HG02884 (cell line): ENCODE results near the gene CYP8B1.

Experiments
- ATAC-seq: cut with Tn5 transposase; IDR thresholded peaks from one replicate; pipeline ENCODE4 v1.9.1; 2021; ENCODE audit warnings: mild to moderate bottlenecking, moderate library complexity; ENCODE audit not compliant: unreplicated experiment

Gene CYP8B1

DNA sequence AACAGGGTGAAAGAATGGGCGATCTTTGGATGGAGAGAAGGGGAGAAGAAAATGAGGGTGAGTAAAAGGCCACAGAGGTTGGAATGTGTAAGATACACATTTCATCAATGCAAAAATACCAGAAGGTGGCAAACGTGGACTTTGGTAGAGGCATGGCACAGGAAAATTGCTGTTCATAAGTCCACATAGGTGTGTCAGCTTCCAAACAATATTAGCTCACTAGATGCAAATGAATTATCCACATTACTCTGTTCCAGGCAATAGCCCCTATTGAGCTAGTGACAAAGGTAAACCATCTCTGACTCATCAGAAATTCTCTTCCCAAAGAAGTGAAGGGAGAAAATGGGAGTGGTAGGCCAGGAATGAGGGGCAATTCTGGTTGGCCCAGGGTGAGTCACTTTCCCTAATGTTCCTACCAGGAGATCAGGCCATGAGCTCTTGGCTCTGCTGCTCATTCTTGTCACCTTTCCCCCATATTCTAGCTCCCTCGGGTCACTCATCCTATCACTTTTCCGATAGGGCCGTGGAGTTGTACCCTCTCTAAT, 46.5 kb downstream of the CYP8B1 start:
- no peak for ATAC-seq

DNA sequence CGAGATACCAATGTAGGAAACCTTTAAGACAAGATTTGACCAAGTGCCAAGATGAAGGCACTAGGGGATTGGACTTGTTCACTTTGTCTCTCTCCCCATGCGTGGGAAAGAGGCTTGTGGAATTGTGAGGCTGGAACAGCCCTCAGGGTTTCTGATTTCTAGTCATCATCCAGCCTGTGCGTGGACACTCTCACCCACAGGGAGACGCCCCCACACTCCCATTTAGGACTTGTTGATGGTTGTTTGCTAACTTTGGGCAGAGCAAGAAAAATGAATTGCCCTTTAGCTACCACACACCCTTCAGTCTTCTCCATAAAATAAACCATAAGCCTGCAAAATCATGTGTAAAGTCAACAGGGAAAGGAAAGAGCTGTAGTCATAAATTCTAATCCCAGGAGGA, 48.0 kb downstream of the CYP8B1 start:
- ATAC-seq = no peak

DNA sequence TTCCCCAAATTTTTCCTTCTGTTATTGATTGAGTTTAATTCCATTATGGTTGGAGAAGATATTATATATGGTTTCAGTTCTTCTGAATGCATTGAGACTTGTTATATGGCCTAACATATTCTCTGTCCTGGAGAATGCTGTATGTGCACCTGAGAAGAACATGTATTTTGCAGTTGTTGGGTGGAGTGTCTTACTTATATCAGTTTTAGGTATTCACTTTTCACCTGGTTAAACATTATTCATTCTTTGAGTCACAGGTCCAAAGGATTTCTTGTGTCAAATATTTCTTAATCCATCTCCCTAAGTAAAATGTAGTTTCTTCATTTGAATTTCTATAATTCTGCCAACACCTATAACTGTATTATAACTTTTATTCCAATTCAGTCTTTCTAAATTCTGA, 48.7 kb downstream of the CYP8B1 start:
- ATAC-seq = no peak

DNA sequence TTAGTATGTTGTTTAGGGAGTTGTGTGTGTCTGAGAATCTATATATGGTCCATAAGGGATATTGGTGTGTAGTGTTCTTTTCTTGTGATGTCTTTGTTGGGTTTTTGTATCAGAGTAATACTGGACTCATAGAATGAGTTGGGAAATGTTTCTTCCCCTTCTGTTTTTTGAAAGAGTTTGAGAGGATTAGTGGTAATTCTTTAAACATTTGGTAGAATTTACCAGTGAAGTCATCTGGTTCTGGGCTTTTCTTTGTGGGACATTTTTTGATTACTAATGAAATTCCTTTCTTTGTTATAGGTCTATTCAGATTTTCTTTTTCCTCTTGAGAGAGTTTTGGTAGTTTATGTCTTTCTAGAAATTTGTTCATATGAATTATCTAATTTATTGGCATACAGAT, 49.5 kb downstream of the CYP8B1 start:
- no peak for ATAC-seq

DNA sequence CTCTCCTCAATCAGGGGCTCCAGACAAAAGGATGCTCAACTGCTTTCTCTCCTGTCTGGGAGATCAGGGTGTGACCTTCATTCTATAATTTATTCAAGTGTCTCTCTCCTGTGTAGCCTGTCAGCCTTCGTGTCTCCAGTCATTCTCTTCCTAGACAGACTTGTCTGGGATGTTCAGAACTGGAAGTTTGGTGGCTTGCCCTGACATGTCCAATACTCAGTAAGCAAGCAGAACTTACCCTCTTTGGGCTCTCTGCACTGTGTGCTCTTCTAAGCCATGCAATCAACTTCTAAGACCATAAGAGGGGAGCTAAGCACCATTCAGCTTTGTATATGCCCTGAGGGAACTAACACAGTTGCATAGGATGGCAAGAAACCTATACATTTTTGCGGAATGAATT, 52.3 kb downstream of the CYP8B1 start:
- ATAC-seq = no peak

DNA sequence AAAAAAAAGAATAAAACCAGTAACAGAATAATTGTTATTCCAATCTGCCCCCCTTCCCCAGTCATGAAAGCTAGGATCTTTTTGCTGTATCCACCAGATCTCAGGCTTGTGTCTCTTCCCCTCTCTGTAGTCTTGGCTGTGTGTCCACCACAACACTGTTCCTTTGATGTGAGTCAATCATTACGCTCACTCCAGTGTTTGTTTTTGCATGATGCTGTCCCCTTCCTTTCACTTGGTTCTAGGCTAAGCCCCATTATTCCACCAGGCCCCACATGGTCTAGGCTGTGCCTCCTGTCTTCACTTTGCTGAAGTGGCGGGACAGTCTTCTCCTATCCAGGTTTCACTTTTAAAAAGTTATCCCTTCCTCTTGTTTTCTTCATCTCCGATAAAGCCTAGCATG, 52.9 kb downstream of the CYP8B1 start:
- ATAC-seq = no peak
